IPS-20b (cell line): ENCODE data around the gene PCDHGA12.
"Not testable (repeated sequence)": the region's sequence is repeated elsewhere in the genome, so short reads cannot be mapped to it uniquely, and the experiment has no call there.

Source experiments
- H3K27ac ChIP-seq: one replicate; pipeline ENCODE4 v1.5.1; 2013; ENCODE audit warnings: low read length
- H3K27me3 ChIP-seq: 2 replicates; pipeline ENCODE4 v1.6.1; 2013; ENCODE audit warnings: mild to moderate bottlenecking, low read length, inconsistent platforms; ENCODE audit not compliant: insufficient read depth
- H3K36me3 ChIP-seq: 2 replicates; pipeline ENCODE4 v1.6.1; 2013; ENCODE audit warnings: low read depth, mild to moderate bottlenecking, inconsistent platforms, low read length, moderate library complexity; ENCODE audit not compliant: insufficient read depth
- H3K4me1 ChIP-seq: 2 replicates; pipeline ENCODE4 v1.6.1; 2013; ENCODE audit warnings: mild to moderate bottlenecking, control low read depth, inconsistent platforms, low read length, moderate library complexity; ENCODE audit not compliant: insufficient read depth
- H3K4me3 ChIP-seq: 2 replicates; pipeline ENCODE4 v1.5.1; 2013; ENCODE audit warnings: mild to moderate bottlenecking, low read length, inconsistent platforms
- H3K9ac ChIP-seq: 2 replicates; pipeline ENCODE4 v1.6.1; 2013; ENCODE audit warnings: low read depth, mild to moderate bottlenecking, inconsistent platforms, low read length, moderate library complexity
- H3K9me3 ChIP-seq: 2 replicates; pipeline ENCODE4 v1.6.1; 2013; ENCODE audit warnings: mild to moderate bottlenecking, low read depth, low read length, inconsistent platforms; ENCODE audit not compliant: insufficient read depth

The PCDHGA12 gene

GRCh38 chr5:141413540-141414069, 16.7 kb upstream of the PCDHGA12 start:
- H3K9ac ChIP-seq: peak overlapping the region; percentile 77; the same call in 1 of the 2 replicates

GRCh38 chr5:141414548-141415274, 15.6 kb upstream of the PCDHGA12 start:
- H3K36me3 ChIP-seq, H3K9ac ChIP-seq, H3K27ac ChIP-seq, H3K4me3 ChIP-seq, H3K4me1 ChIP-seq: not testable (repeated sequence)
- Histone ChIP-seq H3K27me3 (peaks cover 13% of the 10 kb centered on the region), H3K9me3 (peaks cover 30% of the 10 kb centered on the region)

More at GRCh38 chr5:141413540-141414069, 16.7 kb upstream of the PCDHGA12 start:
- Histone ChIP-seq H3K4me1 (no peaks in the 10 kb centered on the region), H3K27ac (no peak overlapping the region), H3K9me3 (peaks cover 31% of the 10 kb centered on the region), H3K27me3 (peaks cover 17% of the 10 kb centered on the region), H3K4me3 (peak overlapping the region; percentile 78; the same call in 1 of the 2 replicates), H3K36me3 (no peaks in the 10 kb centered on the region)

DNA sequence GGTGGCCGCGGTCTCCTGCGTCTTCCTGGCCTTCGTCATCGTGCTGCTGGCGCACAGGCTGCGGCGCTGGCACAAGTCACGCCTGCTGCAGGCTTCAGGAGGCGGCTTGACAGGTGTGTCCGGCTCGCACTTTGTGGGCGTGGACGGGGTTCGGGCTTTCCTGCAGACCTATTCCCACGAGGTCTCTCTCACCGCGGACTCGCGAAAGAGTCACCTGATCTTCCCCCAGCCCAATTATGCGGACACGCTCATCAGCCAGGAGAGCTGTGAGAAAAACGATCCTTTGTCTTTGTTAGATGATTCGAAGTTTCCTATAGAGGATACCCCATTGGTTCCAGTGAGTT, 15.1 kb upstream of the PCDHGA12 start:
- Histone ChIP-seq H3K9me3 (peaks cover 35% of the 10 kb centered on the region), H3K27me3 (peaks cover 13% of the 10 kb centered on the region)
- H3K4me1 ChIP-seq, H3K36me3 ChIP-seq, H3K9ac ChIP-seq, H3K27ac ChIP-seq, H3K4me3 ChIP-seq: not testable (repeated sequence)

GRCh38 chr5:141417494-141418172, 12.7 kb upstream of the PCDHGA12 start, which contains the start of gene PCDHGB7:
TSS of gene PCDHGB7 (plus strand) at chr5:141417677. CDS start at chr5:141417860, 183 bp downstream.
- not testable (repeated sequence) for H3K27ac ChIP-seq, H3K4me1 ChIP-seq
- H3K9me3 ChIP-seq: peaks cover 57% of the 10 kb centered on the region
- H3K4me3 ChIP-seq: peak within 1 kb of the TSS; percentile 72
- peaks cover 26% of the 10 kb centered on the region; the same call in 1 of the 2 replicates for H3K36me3 ChIP-seq
- peak within 1 kb of the TSS; percentile 78 for H3K9ac ChIP-seq
- peaks cover 13% of the 10 kb centered on the region for H3K27me3 ChIP-seq

DNA sequence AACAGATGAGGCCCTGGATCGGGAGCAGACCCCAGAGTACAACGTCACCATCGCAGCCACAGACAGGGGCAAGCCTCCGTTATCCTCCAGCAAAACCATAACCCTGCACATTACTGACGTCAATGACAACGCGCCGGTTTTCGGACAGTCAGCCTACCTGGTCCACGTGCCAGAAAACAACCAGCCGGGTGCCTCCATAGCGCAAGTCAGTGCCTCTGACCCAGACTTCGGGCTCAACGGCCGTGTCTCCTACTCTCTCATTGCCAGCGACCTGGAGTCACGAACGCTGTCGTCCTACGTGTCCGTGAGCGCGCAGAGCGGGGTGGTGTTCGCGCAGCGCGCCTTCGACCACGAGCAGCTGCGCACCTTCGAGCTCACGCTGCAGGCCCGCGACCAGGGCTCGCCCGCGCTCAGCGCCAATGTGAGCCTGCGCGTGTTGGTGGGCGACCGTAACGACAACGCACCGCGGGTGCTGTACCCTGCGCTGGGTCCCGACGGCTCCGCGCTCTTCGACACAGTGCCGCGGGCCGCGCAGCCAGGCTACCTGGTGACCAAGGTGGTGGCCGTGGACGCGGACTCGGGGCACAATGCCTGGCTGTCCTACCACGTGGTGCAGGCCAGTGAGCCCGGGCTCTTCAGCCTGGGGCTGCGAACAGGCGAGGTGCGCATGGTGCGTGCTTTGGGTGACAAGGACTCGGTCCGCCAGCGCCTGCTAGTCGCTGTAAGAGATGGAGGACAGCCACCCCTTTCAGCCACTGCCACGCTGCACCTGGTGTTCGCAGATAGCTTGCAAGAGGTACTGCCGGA, 11.0 kb upstream of the PCDHGA12 start:
- Histone ChIP-seq H3K36me3 (peaks cover 26% of the 10 kb centered on the region; the same call in 1 of the 2 replicates), H3K27ac (no peak overlapping the region), H3K4me3 (0 out of 2 replicates have a peak overlapping the region, but pooled peaks have one; percentile 72), H3K9me3 (peaks cover 57% of the 10 kb centered on the region), H3K27me3 (peaks cover 13% of the 10 kb centered on the region), H3K4me1 (no peaks in the 10 kb centered on the region), H3K9ac (no peak overlapping the region)

GRCh38 chr5:141420855-141421488, 9.3 kb upstream of the PCDHGA12 start, which contains the start of gene PCDHGA11:
TSS of gene PCDHGA11 (plus strand) at chr5:141421051. CDS start at chr5:141421228, 177 bp downstream.
- peaks cover 13% of the 10 kb centered on the region for H3K27me3 ChIP-seq
- no peak within 1 kb of the TSS for H3K9ac ChIP-seq
- H3K36me3 ChIP-seq: peaks cover 28% of the 10 kb centered on the region; the same call in 1 of the 2 replicates
- peaks cover 69% of the 10 kb centered on the region for H3K9me3 ChIP-seq
- no peaks in the 10 kb centered on the region for H3K4me1 ChIP-seq
- H3K4me3 ChIP-seq: peak within 1 kb of the TSS; percentile 8; the same call in 1 of the 2 replicates
- H3K27ac ChIP-seq: no peak within 1 kb of the TSS

DNA sequence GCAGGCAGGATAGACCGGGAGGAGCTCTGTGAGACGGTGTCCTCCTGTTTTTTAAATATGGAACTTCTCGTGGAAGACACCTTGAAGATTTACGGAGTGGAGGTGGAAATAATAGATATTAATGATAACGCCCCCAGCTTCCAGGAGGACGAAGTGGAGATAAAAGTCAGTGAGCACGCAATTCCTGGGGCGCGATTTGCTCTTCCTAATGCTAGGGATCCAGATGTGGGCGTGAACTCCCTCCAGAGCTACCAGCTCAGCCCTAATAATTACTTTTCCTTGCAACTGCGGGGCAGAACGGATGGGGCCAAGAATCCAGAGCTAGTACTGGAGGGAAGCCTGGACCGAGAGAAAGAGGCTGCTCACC, 8.8 kb upstream of the PCDHGA12 start:
- H3K9ac ChIP-seq: no peak overlapping the region
- H3K4me1 ChIP-seq: no peaks in the 10 kb centered on the region
- no peak overlapping the region for H3K27ac ChIP-seq
- H3K36me3 ChIP-seq: peaks cover 32% of the 10 kb centered on the region; the same call in 1 of the 2 replicates
- H3K4me3 ChIP-seq: peak overlapping the region; percentile 5; the same call in 1 of the 2 replicates
- H3K27me3 ChIP-seq: peaks cover 13% of the 10 kb centered on the region
- peaks cover 74% of the 10 kb centered on the region for H3K9me3 ChIP-seq

GRCh38 chr5:141422742-141423291, 7.5 kb upstream of the PCDHGA12 start:
- no peaks in the 10 kb centered on the region for H3K4me1 ChIP-seq
- H3K9ac ChIP-seq: no peak overlapping the region
- peaks cover 13% of the 10 kb centered on the region for H3K27me3 ChIP-seq
- H3K36me3 ChIP-seq: peaks cover 32% of the 10 kb centered on the region; the same call in 1 of the 2 replicates
- H3K4me3 ChIP-seq: no peak overlapping the region
- peaks cover 87% of the 10 kb centered on the region for H3K9me3 ChIP-seq
- H3K27ac ChIP-seq: no peak overlapping the region

DNA sequence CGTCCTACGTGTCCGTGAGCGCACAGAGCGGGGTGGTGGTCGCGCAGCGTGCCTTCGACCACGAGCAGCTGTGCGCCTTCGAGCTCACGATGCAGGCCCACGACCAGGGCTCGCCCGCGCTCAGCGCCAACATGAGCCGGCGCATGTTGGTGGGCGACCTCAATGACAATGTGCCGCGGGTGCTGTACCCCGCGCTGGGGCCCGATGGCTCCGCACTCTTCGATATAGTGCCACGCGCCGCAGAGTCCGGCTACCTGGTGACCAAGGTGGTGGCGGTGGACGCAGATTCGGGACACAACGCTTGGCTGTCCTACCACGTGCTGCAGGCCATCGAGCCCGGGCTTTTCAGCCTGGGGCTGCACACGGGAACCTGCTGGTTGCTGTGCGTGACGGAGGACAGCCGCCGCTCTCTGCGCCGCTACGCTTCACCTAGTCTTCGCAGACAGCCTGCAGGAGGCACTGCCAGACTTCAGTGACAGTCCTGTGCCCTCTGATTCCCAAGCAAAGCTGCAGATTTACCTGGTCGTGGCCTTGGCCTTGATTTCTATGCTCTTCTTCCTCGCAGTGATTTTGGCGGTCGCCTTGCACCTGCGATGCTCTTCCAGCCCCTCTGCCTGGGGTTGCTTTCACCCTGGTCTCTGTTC, 2.4 kb upstream of the PCDHGA12 start:
- H3K9me3 ChIP-seq: peaks cover 79% of the 10 kb centered on the region

GRCh38 chr5:141431286-141431685, 979 bp downstream of the PCDHGA12 start:
- H3K36me3 ChIP-seq: peaks cover 7% of the 10 kb centered on the region; the same call in 1 of the 2 replicates
- no peak overlapping the region for H3K4me3 ChIP-seq
- H3K9ac ChIP-seq: no peak overlapping the region
- H3K4me1 ChIP-seq: no peaks in the 10 kb centered on the region
- H3K9me3 ChIP-seq: peaks cover 53% of the 10 kb centered on the region
- no peak overlapping the region for H3K27ac ChIP-seq
- no peaks in the 10 kb centered on the region for H3K27me3 ChIP-seq

More for the DNA sequence above, 2.4 kb upstream of the PCDHGA12 start:
- Histone ChIP-seq H3K27ac (no peak overlapping the region), H3K4me1 (no peaks in the 10 kb centered on the region), H3K9ac (no peak overlapping the region), H3K36me3 (peaks cover 12% of the 10 kb centered on the region; the same call in 1 of the 2 replicates), H3K27me3 (no peaks in the 10 kb centered on the region), H3K4me3 (no peak overlapping the region)
